ENCODE results near the gene TBC1D20.

The TBC1D20 gene

DNA sequence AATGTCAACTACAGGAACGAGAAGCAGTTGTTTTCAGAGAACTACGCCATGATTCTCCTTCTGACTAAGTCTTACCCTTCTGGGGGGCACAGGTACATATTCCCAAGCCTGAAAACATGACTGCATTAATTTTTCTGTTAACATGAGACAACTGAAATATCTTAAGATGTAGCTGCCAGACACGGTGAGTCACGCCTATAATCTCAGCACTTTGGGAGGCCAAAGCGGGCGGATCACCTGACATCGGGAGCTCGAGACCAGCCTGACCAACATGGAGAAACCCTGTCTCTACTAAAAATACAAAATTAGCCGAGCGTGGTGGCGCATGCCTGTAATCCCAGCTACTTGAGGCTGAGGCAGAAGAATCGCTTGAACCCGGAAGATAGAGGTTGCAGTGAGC, 21.7 kb downstream of the TBC1D20 start:
- TF ChIP-seq, protein P1, sequence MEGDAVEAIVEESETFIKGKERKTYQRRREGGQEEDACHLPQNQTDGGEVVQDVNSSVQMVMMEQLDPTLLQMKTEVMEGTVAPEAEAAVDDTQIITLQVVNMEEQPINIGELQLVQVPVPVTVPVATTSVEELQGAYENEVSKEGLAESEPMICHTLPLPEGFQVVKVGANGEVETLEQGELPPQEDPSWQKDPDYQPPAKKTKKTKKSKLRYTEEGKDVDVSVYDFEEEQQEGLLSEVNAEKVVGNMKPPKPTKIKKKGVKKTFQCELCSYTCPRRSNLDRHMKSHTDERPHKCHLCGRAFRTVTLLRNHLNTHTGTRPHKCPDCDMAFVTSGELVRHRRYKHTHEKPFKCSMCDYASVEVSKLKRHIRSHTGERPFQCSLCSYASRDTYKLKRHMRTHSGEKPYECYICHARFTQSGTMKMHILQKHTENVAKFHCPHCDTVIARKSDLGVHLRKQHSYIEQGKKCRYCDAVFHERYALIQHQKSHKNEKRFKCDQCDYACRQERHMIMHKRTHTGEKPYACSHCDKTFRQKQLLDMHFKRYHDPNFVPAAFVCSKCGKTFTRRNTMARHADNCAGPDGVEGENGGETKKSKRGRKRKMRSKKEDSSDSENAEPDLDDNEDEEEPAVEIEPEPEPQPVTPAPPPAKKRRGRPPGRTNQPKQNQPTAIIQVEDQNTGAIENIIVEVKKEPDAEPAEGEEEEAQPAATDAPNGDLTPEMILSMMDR (IDR thresholded peaks at IDR 0.05) = no peak
- no peak for TF ChIP-seq ZFX (IDR thresholded peaks at IDR 0.05; ENCODE audit: borderline replicate concordance)
- no peak overlapping the region for H3K27ac ChIP-seq

DNA sequence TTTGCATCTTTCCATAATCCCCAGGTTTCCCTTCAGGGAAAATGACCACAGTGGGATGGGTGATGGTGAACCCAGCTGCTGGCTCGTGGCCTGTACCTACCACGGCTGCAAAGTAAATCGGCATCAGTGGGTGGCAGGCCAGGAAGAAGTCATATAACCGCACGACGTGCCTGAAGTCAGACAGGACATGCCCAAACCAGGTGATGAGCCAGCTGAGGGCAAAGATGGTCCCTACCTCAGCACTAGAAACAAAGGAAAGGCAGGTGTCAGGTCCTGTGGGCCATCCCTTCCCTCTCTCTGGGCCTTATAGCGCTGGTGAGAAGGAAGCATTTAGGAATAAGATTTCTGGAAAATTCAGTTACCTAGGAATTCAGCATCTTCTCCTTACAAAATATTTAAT, 22.2 kb downstream of the TBC1D20 start:
- H3K27ac ChIP-seq = no peak overlapping the region
- TF ChIP-seq, protein P1 (IDR thresholded peaks at IDR 0.05) = no peak
- TF ChIP-seq ZFX (IDR thresholded peaks at IDR 0.05; ENCODE audit: borderline replicate concordance) = no peak

DNA sequence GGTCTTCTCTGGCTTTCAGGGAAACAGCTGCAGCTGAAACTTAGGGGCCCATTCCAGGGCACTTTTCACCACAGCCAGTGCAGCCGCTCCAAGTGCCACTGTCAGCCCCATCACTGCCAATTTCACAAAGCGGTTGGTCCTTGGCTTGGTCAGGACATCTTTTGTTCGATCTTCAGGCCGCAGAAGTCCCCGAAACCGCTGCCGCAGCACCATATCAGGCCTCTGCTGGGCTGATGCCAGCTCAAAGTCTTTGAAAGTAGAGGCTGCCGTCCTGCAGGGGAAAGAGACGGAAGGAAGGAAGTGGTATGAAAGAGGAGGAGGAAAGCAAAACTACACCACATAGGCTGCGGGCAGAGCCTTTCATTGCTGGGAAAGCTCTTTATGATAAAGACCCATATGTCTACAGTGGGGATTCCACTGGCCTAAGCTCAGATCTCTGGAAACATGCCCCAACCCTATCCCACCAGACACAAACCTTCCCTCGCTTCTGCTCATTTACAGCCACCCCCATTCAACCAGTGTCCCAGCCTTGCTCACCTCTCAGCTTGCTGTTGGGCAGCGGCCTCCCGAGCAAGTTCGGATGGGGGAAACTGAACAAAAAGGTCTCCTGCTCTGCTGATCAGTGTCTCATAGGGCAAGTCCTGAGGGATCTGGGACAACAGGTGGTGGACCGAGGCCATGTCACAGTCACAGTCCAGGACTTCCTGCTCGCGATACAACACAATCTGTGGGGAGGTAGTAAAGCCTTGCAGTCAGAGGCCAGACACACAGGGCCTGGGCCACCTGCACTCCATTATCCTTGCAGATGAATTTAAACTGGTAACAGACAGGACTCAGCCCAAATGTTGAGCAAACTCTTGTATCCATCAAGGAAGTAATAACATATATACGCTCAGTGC, 23.5 kb downstream of the TBC1D20 start:
- TF ChIP-seq ZFX (IDR thresholded peaks at IDR 0.05; ENCODE audit: borderline replicate concordance) = no peak
- TF ChIP-seq, protein P1 (IDR thresholded peaks at IDR 0.05) = no peak
- H3K27ac ChIP-seq = no peak overlapping the region

DNA sequence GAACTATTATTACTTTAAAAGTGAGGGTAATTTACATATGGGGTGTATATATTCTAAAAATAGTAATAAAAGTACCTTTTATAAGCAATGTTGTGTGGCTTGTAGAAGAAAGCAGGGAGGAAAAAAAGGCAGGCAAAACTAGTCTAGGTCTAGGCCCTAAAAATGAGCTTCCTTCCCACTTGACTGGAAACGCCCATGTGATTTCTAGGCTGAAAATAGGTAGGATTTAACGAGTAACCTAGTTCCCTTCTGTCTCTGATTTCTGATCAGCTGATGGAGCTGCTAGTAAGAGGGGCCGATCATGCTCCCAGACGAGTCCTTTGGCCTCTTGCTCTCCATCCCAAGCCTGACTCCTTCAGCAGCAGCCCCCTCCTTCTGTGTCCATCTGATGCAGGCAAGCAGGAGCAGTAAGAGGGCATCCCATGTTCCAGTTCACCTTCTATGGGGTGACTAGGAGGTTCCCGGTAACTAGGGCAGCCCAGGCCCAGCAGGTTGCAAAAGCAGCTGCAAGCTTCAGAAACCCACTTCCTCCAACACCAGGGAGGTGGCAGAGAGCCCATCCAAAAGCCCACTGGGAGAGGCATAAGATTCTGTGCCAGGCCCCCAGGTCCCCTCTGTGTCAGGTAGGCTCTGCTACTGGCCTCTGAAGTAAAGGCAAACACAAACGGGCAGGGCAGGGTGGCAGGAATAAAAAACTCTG, 24.4 kb downstream of the TBC1D20 start:
- H3K27ac ChIP-seq = no peak overlapping the region
- no peak for TF ChIP-seq ZFX (IDR thresholded peaks at IDR 0.05; ENCODE audit: borderline replicate concordance)
- TF ChIP-seq, protein P1 (IDR thresholded peaks at IDR 0.05) = no peak

DNA sequence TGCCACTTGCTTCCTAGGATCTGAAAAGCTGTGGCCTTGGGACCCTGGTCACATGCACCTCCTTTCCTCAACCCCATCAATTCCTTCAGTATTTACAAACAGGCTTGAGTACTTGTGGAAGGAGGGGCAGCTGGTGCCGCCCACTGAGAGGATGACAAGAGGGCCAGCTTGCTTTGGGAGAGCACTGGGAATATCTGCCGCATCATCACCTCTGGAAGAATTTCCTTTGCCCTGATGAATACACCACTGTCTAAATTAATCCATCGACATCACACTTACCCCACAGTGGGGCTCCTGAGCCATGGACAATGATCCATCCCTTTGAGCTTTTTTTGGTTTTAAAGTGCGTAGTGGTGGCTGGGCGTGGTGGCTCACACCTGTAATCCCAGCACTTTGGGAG, 25.9 kb downstream of the TBC1D20 start:
- 0 out of 2 replicates have a peak overlapping the region, but pooled peaks have one; percentile 22 for H3K27ac ChIP-seq
- TF ChIP-seq, protein P1 (IDR thresholded peaks at IDR 0.05) = no peak

DNA sequence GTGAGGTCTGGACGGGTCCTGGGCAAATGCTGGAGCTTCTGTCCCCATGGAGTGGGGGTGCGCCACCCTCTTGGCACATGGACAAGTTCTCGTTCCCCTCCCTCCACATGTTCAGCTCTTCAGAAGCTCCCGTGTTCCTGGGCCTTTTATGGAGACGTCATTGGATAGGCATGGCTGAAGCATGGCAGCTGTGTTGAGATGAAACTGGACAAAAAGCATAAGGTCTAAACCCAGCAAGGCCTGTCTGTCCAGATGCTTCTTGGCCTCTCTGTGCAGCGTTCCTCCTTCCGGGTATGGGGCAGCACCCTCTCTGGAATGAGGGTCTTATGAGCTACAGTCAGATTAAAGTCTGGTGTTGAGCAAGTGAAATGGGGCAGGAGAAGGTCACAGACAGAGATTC, 26.8 kb downstream of the TBC1D20 start:
- H3K27ac ChIP-seq = peak overlapping the region; percentile 22

More for the DNA sequence above, 26.8 kb downstream of the TBC1D20 start:
- TF ChIP-seq ZFX (IDR thresholded peaks at IDR 0.05; ENCODE audit: borderline replicate concordance) = no peak
- TF ChIP-seq, protein P1 (IDR thresholded peaks at IDR 0.05) = no peak

Measured in 22Rv1 (cell line).